GM13977 (cell line): Measurements from ENCODE around the gene TYW3.

ENCODE experiments used
- DNase-seq: peaks from one replicate; pipeline ENCODE4 v3.0.0; 2012; ENCODE audit warnings: low spot score
- CTCF ChIP-seq: IDR thresholded peaks from 2 replicates; pipeline ENCODE4 v1.5.1; 2012; ENCODE audit warnings: mild to moderate bottlenecking, control low read depth; ENCODE audit not compliant: insufficient read depth; ENCODE audit errors: extremely low read depth, missing control alignments
- in situ Hi-C: fragments of 300-500 bp; cut with MboI; formaldehyde crosslinking; loops from one replicate; pipeline ENCODE4 v1.12.0; 2022; ENCODE audit warnings: low sequenced_read_pairs, low pct_unique_long_range_greater_than_20kb, mixed read lengths, inconsistent platforms; ENCODE audit not compliant: unreplicated experiment

The TYW3 gene

GRCh38 chr1:74779750-74780149, 46.8 kb downstream of the TYW3 start:
- in situ Hi-C loops: loop anchor here (10.0 kb wide), 1 partner anchor 415 kb away; no protein-coding TSS in a partner anchor
- DNase-seq: no peak
- no peak for TF ChIP-seq CTCF

GRCh38 chr1:74780594-74780993, 47.6 kb downstream of the TYW3 start:
- in situ Hi-C loops: no loop called here
- no peak for TF ChIP-seq CTCF
- DNase-seq: no peak

- no peak for TF ChIP-seq CTCF
- in situ Hi-C loops: no loop called here
- no peak for DNase-seq
These were observed 53.0 kb downstream of the TYW3 start for GRCh38 chr1:74785944-74786343.

GRCh38 chr1:74790453-74790852, 57.5 kb downstream of the TYW3 start:
- in situ Hi-C loops: no loop called here
- no peak for DNase-seq
- TF ChIP-seq CTCF: no peak

- in situ Hi-C loops: no loop called here
- DNase-seq: no peak
- no peak for TF ChIP-seq CTCF
These were observed 58.5 kb downstream of the TYW3 start for GRCh38 chr1:74791491-74791890.

GRCh38 chr1:74799119-74799657, 66.2 kb downstream of the TYW3 start:
- DNase-seq: no peak
- in situ Hi-C loops: no loop called here
- TF ChIP-seq CTCF: no peak
